ENCODE results near the gene FBXL20.

DNA sequence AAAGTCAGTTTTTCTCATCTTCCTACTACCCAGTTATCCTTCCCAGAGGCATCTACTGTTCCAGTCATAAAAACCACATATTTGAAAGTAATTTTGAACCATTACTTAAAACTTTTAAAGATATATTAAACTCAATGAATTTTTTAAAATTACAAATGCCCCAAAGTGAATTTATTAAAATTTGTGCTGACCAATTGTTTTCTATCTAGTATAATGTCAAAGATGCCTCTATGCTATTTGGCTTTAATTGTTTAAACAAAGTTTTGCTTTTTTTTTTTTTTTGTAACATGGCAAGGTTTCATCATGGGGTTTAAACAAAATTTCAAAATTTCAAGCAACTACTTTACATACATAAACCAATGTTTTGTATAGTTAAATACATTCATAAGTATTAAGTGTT is 60.7 kb downstream of the FBXL20 start:
- TF ChIP-seq, protein P1, sequence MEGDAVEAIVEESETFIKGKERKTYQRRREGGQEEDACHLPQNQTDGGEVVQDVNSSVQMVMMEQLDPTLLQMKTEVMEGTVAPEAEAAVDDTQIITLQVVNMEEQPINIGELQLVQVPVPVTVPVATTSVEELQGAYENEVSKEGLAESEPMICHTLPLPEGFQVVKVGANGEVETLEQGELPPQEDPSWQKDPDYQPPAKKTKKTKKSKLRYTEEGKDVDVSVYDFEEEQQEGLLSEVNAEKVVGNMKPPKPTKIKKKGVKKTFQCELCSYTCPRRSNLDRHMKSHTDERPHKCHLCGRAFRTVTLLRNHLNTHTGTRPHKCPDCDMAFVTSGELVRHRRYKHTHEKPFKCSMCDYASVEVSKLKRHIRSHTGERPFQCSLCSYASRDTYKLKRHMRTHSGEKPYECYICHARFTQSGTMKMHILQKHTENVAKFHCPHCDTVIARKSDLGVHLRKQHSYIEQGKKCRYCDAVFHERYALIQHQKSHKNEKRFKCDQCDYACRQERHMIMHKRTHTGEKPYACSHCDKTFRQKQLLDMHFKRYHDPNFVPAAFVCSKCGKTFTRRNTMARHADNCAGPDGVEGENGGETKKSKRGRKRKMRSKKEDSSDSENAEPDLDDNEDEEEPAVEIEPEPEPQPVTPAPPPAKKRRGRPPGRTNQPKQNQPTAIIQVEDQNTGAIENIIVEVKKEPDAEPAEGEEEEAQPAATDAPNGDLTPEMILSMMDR (IDR thresholded peaks at IDR 0.05), result no peak
- no peak for TF ChIP-seq POLR2A (IDR thresholded peaks at IDR 0.05)
- no peak for TF ChIP-seq POLR2AphosphoS5 (IDR thresholded peaks at IDR 0.05)

Data from prostate gland (tissue), 2 donors.